Fibroblast of lung (primary cell): ENCODE results near the gene RFK.

Experiments
- CTCF ChIP-seq, 2 donors: IDR thresholded peaks in 1 of 2; conservative IDR thresholded peaks in 1 of 2; 1 replicate in 1 of 2; 2 replicates in 1 of 2; pipeline ENCODE4 v1.5.1; 2011 to 2012; ENCODE audit warnings: low read length in 2 of 2, control low read depth in 1 of 2, inconsistent platforms in 1 of 2, low read depth in 1 of 2, mild to moderate bottlenecking in 1 of 2
- EZH2 ChIP-seq: IDR thresholded peaks from 2 replicates; pipeline ENCODE4 v1.5.1; 2012; ENCODE audit warnings: low read length, control low read depth, mild to moderate bottlenecking; ENCODE audit errors: missing control alignments

GRCh38 chr9:76359365-76359764 lies 34.9 kb downstream of the RFK start:
- no peak for TF ChIP-seq CTCF (conservative IDR thresholded peaks at IDR 0.05 in 1 of 2, IDR thresholded peaks at IDR 0.05 in 1 of 2; ENCODE audit: low read depth in 1 of 2, low read length in 2 of 2)
- no peak for TF ChIP-seq EZH2
